H9 (cell line): ENCODE data around the gene TIMM8B. TPM values are rescaled to one million over a fixed set of nuclear protein-coding genes. Genes with fewer than 3 reads are reported as not detected.

Source experiments
- DNase-seq: peaks from one replicate; pipeline ENCODE4 v3.0.0-alpha.2; 2017
- H2AFZ ChIP-seq: one replicate; pipeline ENCODE4 v1.6.1; 2013; ENCODE audit warnings: mild to moderate bottlenecking, low read length, control low read depth, moderate library complexity
- H2AK5ac ChIP-seq: 2 replicates; pipeline ENCODE4 v1.6.1; 2013; ENCODE audit warnings: low read length, control low read depth, mixed read lengths; ENCODE audit not compliant: insufficient read length
- H2BK120ac ChIP-seq: one replicate; pipeline ENCODE4 v1.6.1; 2013; ENCODE audit warnings: low read depth, mild to moderate bottlenecking, low read length, control low read depth, inconsistent platforms; ENCODE audit not compliant: poor library complexity, severe bottlenecking
- H2BK12ac ChIP-seq: 2 replicates; pipeline ENCODE4 v1.6.1; 2013; ENCODE audit warnings: low read length, control low read depth, mixed read lengths, low read depth; ENCODE audit not compliant: insufficient read length
- H2BK15ac ChIP-seq: 2 replicates; pipeline ENCODE4 v1.6.1; 2013; ENCODE audit warnings: low read depth, low read length, control low read depth
- H2BK20ac ChIP-seq: one replicate; pipeline ENCODE4 v1.6.1; 2013; ENCODE audit warnings: low read depth, mild to moderate bottlenecking, low read length, control low read depth, inconsistent platforms; ENCODE audit not compliant: poor library complexity, severe bottlenecking
- H2BK5ac ChIP-seq: 2 replicates; pipeline ENCODE4 v1.6.1; 2013; ENCODE audit warnings: low read length, control low read depth, mixed read lengths; ENCODE audit not compliant: insufficient read length
- H3K14ac ChIP-seq: 2 replicates; pipeline ENCODE4 v1.6.1; 2013; ENCODE audit warnings: low read length, control low read depth; ENCODE audit not compliant: insufficient read depth
- H3K18ac ChIP-seq: 2 replicates; pipeline ENCODE4 v1.6.1; 2013; ENCODE audit warnings: low read depth, mild to moderate bottlenecking, mixed read lengths, low read length, control low read depth; ENCODE audit not compliant: insufficient read length
- H3K23ac ChIP-seq: 2 replicates; pipeline ENCODE4 v1.6.1; 2013; ENCODE audit warnings: low read length, control low read depth, mixed read lengths, low read depth; ENCODE audit not compliant: insufficient read length
- H3K23me2 ChIP-seq: 2 replicates; pipeline ENCODE4 v1.6.1; 2013; ENCODE audit warnings: low read depth, mild to moderate bottlenecking, mixed read lengths, low read length, control low read depth; ENCODE audit not compliant: insufficient read length, poor library complexity, severe bottlenecking
- H3K27ac ChIP-seq: 2 replicates; pipeline ENCODE4 v1.5.1; 2013; ENCODE audit warnings: low read length, control low read depth, mixed read lengths, low read depth; ENCODE audit not compliant: insufficient read length
- H3K27me3 ChIP-seq: 2 replicates; pipeline ENCODE4 v1.6.1; 2013; ENCODE audit warnings: low read length, control low read depth, inconsistent platforms; ENCODE audit not compliant: insufficient read depth
- H3K4ac ChIP-seq: 2 replicates; pipeline ENCODE4 v1.6.1; 2013; ENCODE audit warnings: low read depth, mild to moderate bottlenecking, control low read depth, inconsistent platforms, low read length, moderate library complexity
- H3K4me1 ChIP-seq: 2 replicates; pipeline ENCODE4 v1.6.1; 2013; ENCODE audit warnings: low read length, control low read depth, inconsistent platforms; ENCODE audit not compliant: insufficient read depth
- H3K4me2 ChIP-seq: 2 replicates; pipeline ENCODE4 v1.6.1; 2013; ENCODE audit warnings: low read length, control low read depth, mixed read lengths; ENCODE audit not compliant: insufficient read length, insufficient read depth
- H3K56ac ChIP-seq: 2 replicates; pipeline ENCODE4 v1.6.1; 2013; ENCODE audit warnings: low read depth, mild to moderate bottlenecking, mixed read lengths, low read length, control low read depth; ENCODE audit not compliant: insufficient read length
- H3K79me1 ChIP-seq: 2 replicates; pipeline ENCODE4 v1.6.1; 2013; ENCODE audit warnings: low read depth, mild to moderate bottlenecking, moderate library complexity, low read length, control low read depth, inconsistent platforms; ENCODE audit not compliant: insufficient read depth, poor library complexity, severe bottlenecking
- H3K79me2 ChIP-seq: 2 replicates; pipeline ENCODE4 v1.6.1; 2013; ENCODE audit warnings: low read length, control low read depth, inconsistent platforms; ENCODE audit not compliant: insufficient read depth
- H3K9ac ChIP-seq: 2 replicates; pipeline ENCODE4 v1.6.1; 2013; ENCODE audit warnings: low read length, control low read depth, mixed read lengths; ENCODE audit not compliant: insufficient read length; ENCODE audit errors: extremely low read depth
- H3K9me3 ChIP-seq: one replicate; pipeline ENCODE4 v1.6.1; 2013; ENCODE audit warnings: low read depth, low read length, inconsistent platforms; ENCODE audit not compliant: control insufficient read depth
- H3T11ph ChIP-seq: one replicate; pipeline ENCODE4 v1.6.1; 2013; ENCODE audit warnings: mild to moderate bottlenecking, low read length, control low read depth, inconsistent platforms
- H4K20me1 ChIP-seq: one replicate; pipeline ENCODE4 v1.6.1; 2013; ENCODE audit not compliant: control insufficient read depth, insufficient read length, insufficient read depth
- H4K5ac ChIP-seq: 2 replicates; pipeline ENCODE4 v1.6.1; 2013; ENCODE audit warnings: low read depth, mild to moderate bottlenecking, mixed read lengths, low read length, control low read depth; ENCODE audit not compliant: insufficient read length
- H4K8ac ChIP-seq: replicated peaks from 2 replicates; pipeline ENCODE4 v1.6.1; 2013; ENCODE audit warnings: low read length, control low read depth, mixed read lengths, low read depth; ENCODE audit not compliant: insufficient read length
- H4K91ac ChIP-seq: 2 replicates; pipeline ENCODE4 v1.6.1; 2013; ENCODE audit warnings: low read depth, mild to moderate bottlenecking, moderate library complexity, mixed read lengths, low read length, control low read depth; ENCODE audit not compliant: insufficient read length
- H3K27ac Mint-ChIP-seq, 3 experiments: 2 replicates in 2 of 3; 3 replicates in 1 of 3; pipeline ENCODE4 v1.8.0; 2020 to 2021; ENCODE audit warnings: mixed read lengths in 3 of 3, mild to moderate bottlenecking in 1 of 3, moderate library complexity in 1 of 3
- H3K27me3 Mint-ChIP-seq: 2 replicates; pipeline ENCODE4 v1.8.0; 2021; ENCODE audit warnings: low read depth, mild to moderate bottlenecking, moderate library complexity, mixed read lengths
- H3K36me3 Mint-ChIP-seq, 3 experiments: 2 replicates in 2 of 3; 3 replicates in 1 of 3; pipeline ENCODE4 v1.8.0; 2020 to 2021; ENCODE audit warnings: low read depth in 3 of 3, mixed read lengths in 3 of 3; ENCODE audit not compliant: insufficient read depth in 1 of 3
- H3K4me1 Mint-ChIP-seq, 2 experiments: 2 replicates each; pipeline ENCODE4 v1.8.0; 2020; ENCODE audit warnings: mixed read lengths in 2 of 2
- H3K4me3 Mint-ChIP-seq, 2 experiments: 2 replicates in 1 of 2; 3 replicates in 1 of 2; pipeline ENCODE4 v1.8.0; 2020 to 2021; ENCODE audit warnings: mild to moderate bottlenecking in 2 of 2, mixed read lengths in 2 of 2, moderate library complexity in 1 of 2
- H3K9me3 Mint-ChIP-seq, 2 experiments: 2 replicates in 1 of 2; 3 replicates in 1 of 2; pipeline ENCODE4 v1.8.0; 2020; ENCODE audit warnings: mild to moderate bottlenecking in 2 of 2, mixed read lengths in 2 of 2, moderate library complexity in 1 of 2
- WGBS: extraction: QIAGEN DNeasy Blood & Tissue Kit; methylation state at CpG from one replicate; pipeline ENCODE4 v1.1.7; 2013; ENCODE audit warnings: missing lambda C conversion rate, low lambda C conversion rate, mixed read lengths; ENCODE audit not compliant: insufficient read length; ENCODE audit errors: extremely low coverage; 5-methylcytosine and 5-hydroxymethylcytosine counted together
- total RNA-seq: library from RNA; stranded (reverse); gene quantifications from 2 replicates; pipeline ENCODE4 v1.2.1, GENCODE V29; 2021
- TF ChIP-seq, protein P1 (sequence below): fragments of 200-600 bp; sonication (generic); conservative IDR thresholded peaks from 3 replicates; pipeline ENCODE4 v1.8.0; 2021; ENCODE audit warnings: antibody characterized with exemption, mild to moderate bottlenecking

Gene TIMM8B
- total RNA-seq, 1 experiment from 2014 or later, result 84.4 TPM

DNA sequence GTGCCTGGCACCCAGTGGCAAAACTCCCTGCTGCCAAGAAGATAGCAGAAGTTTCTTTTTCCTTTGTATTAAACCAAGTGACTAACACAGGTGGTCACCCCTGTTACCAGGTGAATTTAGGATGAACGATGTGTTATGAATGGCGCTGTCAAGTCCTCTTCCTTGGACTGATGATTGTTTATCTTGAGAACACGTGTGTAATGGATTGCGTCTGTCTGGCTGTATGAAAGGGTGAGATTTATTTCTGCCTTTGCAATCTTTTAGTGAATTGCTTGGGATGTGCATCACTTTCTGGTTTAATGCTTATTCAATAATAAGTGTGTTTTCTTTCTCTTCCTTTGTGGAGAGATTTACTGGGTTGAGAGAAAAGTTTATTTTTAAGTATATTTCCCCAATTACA lies 36.6 kb upstream of the TIMM8B start:
- H4K20me1 ChIP-seq, result no peaks in the 10 kb centered on the region
- no peaks in the 10 kb centered on the region for H3K27me3 Mint-ChIP-seq
- no peak overlapping the region for H2BK120ac ChIP-seq
- no peak overlapping the region for H3K4ac ChIP-seq
- H3K4me3 Mint-ChIP-seq, result no peak overlapping the region
- H3K79me1 ChIP-seq, result no peaks in the 10 kb centered on the region
- H2BK15ac ChIP-seq, result no peak overlapping the region
- no peaks in the 10 kb centered on the region for H3K27me3 ChIP-seq
- TF ChIP-seq, protein P1, sequence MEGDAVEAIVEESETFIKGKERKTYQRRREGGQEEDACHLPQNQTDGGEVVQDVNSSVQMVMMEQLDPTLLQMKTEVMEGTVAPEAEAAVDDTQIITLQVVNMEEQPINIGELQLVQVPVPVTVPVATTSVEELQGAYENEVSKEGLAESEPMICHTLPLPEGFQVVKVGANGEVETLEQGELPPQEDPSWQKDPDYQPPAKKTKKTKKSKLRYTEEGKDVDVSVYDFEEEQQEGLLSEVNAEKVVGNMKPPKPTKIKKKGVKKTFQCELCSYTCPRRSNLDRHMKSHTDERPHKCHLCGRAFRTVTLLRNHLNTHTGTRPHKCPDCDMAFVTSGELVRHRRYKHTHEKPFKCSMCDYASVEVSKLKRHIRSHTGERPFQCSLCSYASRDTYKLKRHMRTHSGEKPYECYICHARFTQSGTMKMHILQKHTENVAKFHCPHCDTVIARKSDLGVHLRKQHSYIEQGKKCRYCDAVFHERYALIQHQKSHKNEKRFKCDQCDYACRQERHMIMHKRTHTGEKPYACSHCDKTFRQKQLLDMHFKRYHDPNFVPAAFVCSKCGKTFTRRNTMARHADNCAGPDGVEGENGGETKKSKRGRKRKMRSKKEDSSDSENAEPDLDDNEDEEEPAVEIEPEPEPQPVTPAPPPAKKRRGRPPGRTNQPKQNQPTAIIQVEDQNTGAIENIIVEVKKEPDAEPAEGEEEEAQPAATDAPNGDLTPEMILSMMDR, result no peak
- no peak overlapping the region for H3K27ac ChIP-seq
- no peaks in the 10 kb centered on the region for H3K23me2 ChIP-seq
- peaks cover 0 to 3% of the 10 kb centered on the region in 2 experiments; a peak in 2 of 5 replicates for H3K9me3 Mint-ChIP-seq
- H3K36me3 Mint-ChIP-seq, result no peaks in the 10 kb centered on the region
- H3K56ac ChIP-seq, result no peak overlapping the region
- no peak overlapping the region for H3K18ac ChIP-seq
- WGBS, result no CpG with 5 or more reads among the region's 4 CpGs
- no peak overlapping the region for H4K5ac ChIP-seq
- no peaks in the 10 kb centered on the region for H3K4me1 ChIP-seq
- no peak overlapping the region for H2BK20ac ChIP-seq
- no peak overlapping the region for H3K9ac ChIP-seq
- H3K9me3 ChIP-seq, result no peaks in the 10 kb centered on the region
- H3K4me1 Mint-ChIP-seq, result no peaks in the 10 kb centered on the region
- no peak for DNase-seq
- H3K14ac ChIP-seq, result no peak overlapping the region
- H3T11ph ChIP-seq, result no peak overlapping the region
- H4K8ac ChIP-seq, result no peak overlapping the region
- no peak overlapping the region for H3K23ac ChIP-seq
- no peak overlapping the region for H2BK12ac ChIP-seq
- no peak overlapping the region for H2AFZ ChIP-seq
- no peak overlapping the region for H4K91ac ChIP-seq
- H2BK5ac ChIP-seq, result no peak overlapping the region
- H2AK5ac ChIP-seq, result no peak overlapping the region
- H3K79me2 ChIP-seq, result no peaks in the 10 kb centered on the region
- no peak overlapping the region for H3K4me2 ChIP-seq
- no peak overlapping the region for H3K27ac Mint-ChIP-seq
